PC-3 (cell line): Measurements from ENCODE around the gene OSTM1.

Experiments used
- EZH2 ChIP-seq: fragments of 300-600 bp; sonication (generic); IDR thresholded peaks from one replicate; pipeline ENCODE4 v1.6.1; 2017; ENCODE audit warnings: antibody characterized with exemption, mild to moderate bottlenecking, low read length; ENCODE audit not compliant: unreplicated experiment
- TF ChIP-seq, protein P1 (sequence below): fragments of 300-600 bp; sonication (generic); conservative IDR thresholded peaks from 2 replicates; pipeline ENCODE4 v1.5.1; 2017; ENCODE audit warnings: antibody characterized with exemption, low read depth, mild to moderate bottlenecking, low read length

DNA sequence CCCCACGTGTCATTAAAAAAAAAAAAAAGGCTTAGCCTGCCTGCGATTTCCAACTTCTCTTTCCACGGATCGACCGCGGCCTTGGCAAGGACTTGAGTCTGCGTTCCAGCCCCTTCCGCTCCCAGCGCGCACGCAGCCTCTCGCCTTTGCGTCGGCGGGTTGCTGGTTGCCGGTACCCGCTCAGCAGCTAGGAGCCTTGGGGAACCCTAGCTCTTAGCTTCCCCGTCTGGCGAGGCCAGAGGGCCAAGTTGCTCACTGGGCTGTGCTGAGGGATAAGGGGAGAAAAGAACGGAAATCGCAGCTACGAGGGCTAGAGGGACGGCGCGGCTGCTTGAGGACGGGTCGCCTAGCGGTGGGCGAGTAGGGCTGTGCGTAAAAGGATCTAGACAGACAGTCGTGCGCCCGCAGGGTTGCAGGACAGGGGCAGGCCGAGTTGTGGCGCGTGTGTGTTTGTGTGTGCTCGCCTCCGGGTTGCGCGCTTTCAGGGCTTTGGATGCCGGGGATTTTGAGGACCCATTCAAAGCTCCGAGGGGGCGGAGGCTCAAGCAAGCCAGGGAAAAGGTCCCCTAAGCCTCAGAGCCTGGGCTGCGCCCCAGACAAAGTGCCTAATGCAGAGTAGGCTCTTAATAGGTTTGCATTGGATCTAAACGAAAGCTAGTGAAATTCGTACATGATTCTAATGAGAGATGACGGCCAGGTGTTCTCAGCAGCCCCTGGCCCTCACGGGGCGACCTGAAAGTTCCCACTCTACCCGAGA, 40.5 kb upstream of the OSTM1 start:
- TF ChIP-seq, protein P1, sequence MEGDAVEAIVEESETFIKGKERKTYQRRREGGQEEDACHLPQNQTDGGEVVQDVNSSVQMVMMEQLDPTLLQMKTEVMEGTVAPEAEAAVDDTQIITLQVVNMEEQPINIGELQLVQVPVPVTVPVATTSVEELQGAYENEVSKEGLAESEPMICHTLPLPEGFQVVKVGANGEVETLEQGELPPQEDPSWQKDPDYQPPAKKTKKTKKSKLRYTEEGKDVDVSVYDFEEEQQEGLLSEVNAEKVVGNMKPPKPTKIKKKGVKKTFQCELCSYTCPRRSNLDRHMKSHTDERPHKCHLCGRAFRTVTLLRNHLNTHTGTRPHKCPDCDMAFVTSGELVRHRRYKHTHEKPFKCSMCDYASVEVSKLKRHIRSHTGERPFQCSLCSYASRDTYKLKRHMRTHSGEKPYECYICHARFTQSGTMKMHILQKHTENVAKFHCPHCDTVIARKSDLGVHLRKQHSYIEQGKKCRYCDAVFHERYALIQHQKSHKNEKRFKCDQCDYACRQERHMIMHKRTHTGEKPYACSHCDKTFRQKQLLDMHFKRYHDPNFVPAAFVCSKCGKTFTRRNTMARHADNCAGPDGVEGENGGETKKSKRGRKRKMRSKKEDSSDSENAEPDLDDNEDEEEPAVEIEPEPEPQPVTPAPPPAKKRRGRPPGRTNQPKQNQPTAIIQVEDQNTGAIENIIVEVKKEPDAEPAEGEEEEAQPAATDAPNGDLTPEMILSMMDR, result no peak
- TF ChIP-seq EZH2, result no peak
